ENCODE results near the gene METTL25B. TPM values are rescaled to one million over a fixed set of nuclear protein-coding genes. Genes with fewer than 3 reads are reported as not detected.
"Not testable (repeated sequence)": the region's sequence is repeated elsewhere in the genome, so short reads cannot be mapped to it uniquely, and the experiment has no call there.

Gene METTL25B
- total and polyA plus RNA-seq, 10 of the 15 experiments (the other 5 are each of a cell fraction or from before 2014, with no cell fraction given), result 5.9 to 25.2 (median 13.5) TPM

GRCh38 chr1:156757572-156758253, 29.4 kb downstream of the METTL25B start:
- H3K4me3 ChIP-seq; DNase-seq (ENCODE audit: low read depth, low spot score); POLR2A ChIA-PET; BruUV-seq (replicated peaks); H3K9me3 ChIP-seq (replicated peaks; ENCODE audit: control insufficient read depth, insufficient read depth, low read length); H3K9ac ChIP-seq (ENCODE audit: control insufficient read depth, insufficient read depth, low read length); FAIRE-seq; RAD21 ChIA-PET (ENCODE audit: unreplicated experiment); H3K27ac ChIP-seq (ENCODE audit: control insufficient read depth, insufficient read depth); ATAC-seq; H3K27me3 ChIP-seq (replicated peaks in 1 of 2; ENCODE audit: control insufficient read depth in 2 of 2, insufficient read depth in 2 of 2, low read length in 1 of 2); H4K20me1 ChIP-seq (ENCODE audit: control insufficient read depth, insufficient read depth); H3K79me2 ChIP-seq (ENCODE audit: control insufficient read depth, insufficient read depth, low read length); in situ Hi-C loops (cut with MboI); H2AFZ ChIP-seq (ENCODE audit: control insufficient read depth, low read depth, low read length); H3K4me2 ChIP-seq (ENCODE audit: control insufficient read depth, insufficient read depth); H3K36me3 ChIP-seq (ENCODE audit: control insufficient read depth in 2 of 2, insufficient read depth in 2 of 2, low read length in 1 of 2); intact Hi-C loops (cut with micrococcal nuclease; ENCODE audit: unreplicated experiment): not testable (repeated sequence)
- WGBS (ENCODE audit: insufficient coverage, insufficient replicate concordance, low lambda C conversion rate, missing lambda C conversion rate), result 86% methylated on average over 10 of the region's 10 CpGs
- H3K4me1 ChIP-seq (ENCODE audit: control insufficient read depth, insufficient read depth, low read length), result peaks cover 10% of the 10 kb centered on the region
- ChIA-PET SMC1A (ENCODE audit: uncharacterized antibody, unreplicated experiment) (interaction anchor here (1.1 to 2.9 kb wide), 2 partner anchors 12 to 31 kb away, joined by 3 to 16 read pairs; no protein-coding TSS in a partner anchor), CTCF (interaction anchor here (2.4 to 4.3 kb wide), 2 partner anchors 31 to 68 kb away, joined by 14 to 19 read pairs; no protein-coding TSS in a partner anchor)

GRCh38 chr1:156760092-156760795, 32.0 kb downstream of the METTL25B start:
- Histone ChIP-seq H3K4me1 (ENCODE audit: control insufficient read depth, insufficient read depth, low read length) (peaks cover 5% of the 10 kb centered on the region; the same call in 1 of the 2 replicates), H3K36me3 (ENCODE audit: control insufficient read depth in 2 of 2, insufficient read depth in 2 of 2, low read length in 1 of 2) (no peaks in the 10 kb centered on the region), H3K27me3 (replicated peaks in 1 of 2; ENCODE audit: control insufficient read depth in 2 of 2, insufficient read depth in 2 of 2, low read length in 1 of 2) (no peaks in the 10 kb centered on the region), H4K20me1 (ENCODE audit: control insufficient read depth, insufficient read depth) (no peaks in the 10 kb centered on the region), H3K79me2 (ENCODE audit: control insufficient read depth, insufficient read depth, low read length) (no peaks in the 10 kb centered on the region), H2AFZ (ENCODE audit: control insufficient read depth, low read depth, low read length) (no peak overlapping the region), H3K4me3 (no peak overlapping the region), H3K27ac (ENCODE audit: control insufficient read depth, insufficient read depth) (no peak overlapping the region), H3K9ac (ENCODE audit: control insufficient read depth, insufficient read depth, low read length) (no peak overlapping the region), H3K4me2 (ENCODE audit: control insufficient read depth, insufficient read depth) (no peak overlapping the region), H3K9me3 (replicated peaks; ENCODE audit: control insufficient read depth, insufficient read depth, low read length) (no peaks in the 10 kb centered on the region)
- intact Hi-C loops (cut with micrococcal nuclease; ENCODE audit: unreplicated experiment) (no loop called here), in situ Hi-C loops (cut with MboI) (no loop called here)
- 56% methylated on average over 6 of the region's 6 CpGs for WGBS (ENCODE audit: insufficient coverage, insufficient replicate concordance, low lambda C conversion rate, missing lambda C conversion rate)
- BruUV-seq (replicated peaks), result no TSS peak
- RAD21 ChIA-PET (ENCODE audit: unreplicated experiment), result no interaction called here
- SMC1A ChIA-PET (ENCODE audit: uncharacterized antibody, unreplicated experiment), result interaction anchor here (0.6 to 1.3 kb wide), 2 partner anchors 8 to 32 kb away, joined by 3 to 4 read pairs; no protein-coding TSS in a partner anchor
- CTCF ChIA-PET, result interaction anchor here (1.2 kb wide), 1 partner anchor 34 kb away, joined by 4 read pairs; no protein-coding TSS in a partner anchor
- POLR2A ChIA-PET, result no interaction called here
- FAIRE-seq (no peak), DNase-seq (ENCODE audit: low read depth, low spot score) (no peak), ATAC-seq (no peak)
- TF ChIP-seq FOXK2 (IDR thresholded peaks at IDR 0.05), result no peak
- TF ChIP-seq ATF3 (IDR thresholded peaks at IDR 0.05; ENCODE audit: borderline replicate concordance, extremely low read depth, low read depth, low read length), result no peak
- TF ChIP-seq KDM1A (IDR thresholded peaks at IDR 0.05; ENCODE audit: borderline replicate concordance), result no peak
- TF ChIP-seq PRDM15 (CRISPR knock-in tag; IDR thresholded peaks at IDR 0.05), result no peak
- TF ChIP-seq CHD4 (IDR thresholded peaks at IDR 0.05), result no peak
- TF ChIP-seq DPF2 (IDR thresholded peaks at IDR 0.05), result no peak
- TF ChIP-seq, protein P1, sequence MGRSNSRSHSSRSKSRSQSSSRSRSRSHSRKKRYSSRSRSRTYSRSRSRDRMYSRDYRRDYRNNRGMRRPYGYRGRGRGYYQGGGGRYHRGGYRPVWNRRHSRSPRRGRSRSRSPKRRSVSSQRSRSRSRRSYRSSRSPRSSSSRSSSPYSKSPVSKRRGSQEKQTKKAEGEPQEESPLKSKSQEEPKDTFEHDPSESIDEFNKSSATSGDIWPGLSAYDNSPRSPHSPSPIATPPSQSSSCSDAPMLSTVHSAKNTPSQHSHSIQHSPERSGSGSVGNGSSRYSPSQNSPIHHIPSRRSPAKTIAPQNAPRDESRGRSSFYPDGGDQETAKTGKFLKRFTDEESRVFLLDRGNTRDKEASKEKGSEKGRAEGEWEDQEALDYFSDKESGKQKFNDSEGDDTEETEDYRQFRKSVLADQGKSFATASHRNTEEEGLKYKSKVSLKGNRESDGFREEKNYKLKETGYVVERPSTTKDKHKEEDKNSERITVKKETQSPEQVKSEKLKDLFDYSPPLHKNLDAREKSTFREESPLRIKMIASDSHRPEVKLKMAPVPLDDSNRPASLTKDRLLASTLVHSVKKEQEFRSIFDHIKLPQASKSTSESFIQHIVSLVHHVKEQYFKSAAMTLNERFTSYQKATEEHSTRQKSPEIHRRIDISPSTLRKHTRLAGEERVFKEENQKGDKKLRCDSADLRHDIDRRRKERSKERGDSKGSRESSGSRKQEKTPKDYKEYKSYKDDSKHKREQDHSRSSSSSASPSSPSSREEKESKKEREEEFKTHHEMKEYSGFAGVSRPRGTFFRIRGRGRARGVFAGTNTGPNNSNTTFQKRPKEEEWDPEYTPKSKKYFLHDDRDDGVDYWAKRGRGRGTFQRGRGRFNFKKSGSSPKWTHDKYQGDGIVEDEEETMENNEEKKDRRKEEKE (IDR thresholded peaks at IDR 0.05), result no peak
- no peak for TF ChIP-seq CHD1 (IDR thresholded peaks at IDR 0.05; ENCODE audit: low read depth, low read length)

Data from GM12878 (cell line).